GM21786 (cell line): ENCODE measurements around the gene HPSE2.

Experiments
- ATAC-seq: cut with Tn5 transposase; IDR thresholded peaks from one replicate; pipeline ENCODE4 v1.9.1; 2021; ENCODE audit not compliant: unreplicated experiment

Gene HPSE2

DNA sequence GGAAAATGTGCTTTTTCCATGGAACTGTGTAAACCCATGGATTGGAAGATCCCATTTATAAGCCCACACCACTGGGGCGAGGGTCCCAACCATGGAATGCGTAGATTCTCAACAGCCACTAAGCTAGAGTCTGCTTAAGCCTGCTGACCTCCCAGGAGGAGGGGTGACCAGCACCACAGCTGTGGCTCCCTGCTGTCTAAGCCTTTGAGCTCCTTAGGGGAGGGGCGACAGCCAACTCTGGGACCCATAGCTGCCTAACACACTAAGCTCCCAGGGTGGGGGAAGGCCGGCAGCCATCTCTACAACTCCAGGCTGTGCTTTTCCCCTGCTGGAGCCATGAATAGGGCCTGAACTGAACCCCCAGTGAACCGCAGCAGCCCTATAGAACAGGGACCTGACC, 539.1 kb downstream of the HPSE2 start:
- no peak for ATAC-seq

DNA sequence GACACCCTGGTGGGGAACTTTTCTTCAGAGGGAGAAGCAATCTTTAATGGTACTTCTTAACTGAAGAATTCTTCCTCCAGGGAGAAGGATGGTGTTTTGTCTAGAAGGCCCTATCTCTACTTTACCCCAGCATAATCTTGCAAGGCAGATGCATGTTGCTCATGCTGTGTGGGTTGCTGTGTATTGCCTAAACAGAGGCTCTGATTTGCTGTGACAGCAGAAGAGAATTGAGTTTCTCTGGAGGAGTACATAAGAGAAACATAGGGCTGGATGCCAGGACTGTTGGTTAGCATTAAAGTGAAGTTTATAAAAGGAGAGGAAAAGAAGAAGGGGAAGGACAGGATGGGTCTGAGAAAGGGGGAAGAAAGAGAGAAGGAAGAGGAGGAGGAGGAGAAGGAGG, 540.8 kb downstream of the HPSE2 start:
- ATAC-seq = no peak

DNA sequence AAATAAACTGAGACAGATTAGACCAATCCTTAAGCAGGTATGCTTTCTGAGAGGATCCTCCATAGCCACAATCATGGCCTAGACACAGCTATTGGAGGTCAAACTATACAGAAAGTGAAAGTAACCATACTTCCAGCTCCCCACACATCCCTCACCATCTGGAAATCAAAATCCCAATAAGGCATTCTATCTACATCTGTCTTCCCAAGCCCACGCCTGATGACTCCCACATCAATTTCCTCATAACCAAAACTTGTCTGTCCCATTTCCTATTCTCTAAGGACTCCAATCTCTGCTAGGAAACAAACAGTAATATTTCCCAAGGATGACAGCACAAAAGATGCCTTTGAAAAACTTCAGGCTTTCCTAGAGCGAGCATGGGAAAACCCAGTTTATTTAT, 541.6 kb downstream of the HPSE2 start:
- no peak for ATAC-seq

DNA sequence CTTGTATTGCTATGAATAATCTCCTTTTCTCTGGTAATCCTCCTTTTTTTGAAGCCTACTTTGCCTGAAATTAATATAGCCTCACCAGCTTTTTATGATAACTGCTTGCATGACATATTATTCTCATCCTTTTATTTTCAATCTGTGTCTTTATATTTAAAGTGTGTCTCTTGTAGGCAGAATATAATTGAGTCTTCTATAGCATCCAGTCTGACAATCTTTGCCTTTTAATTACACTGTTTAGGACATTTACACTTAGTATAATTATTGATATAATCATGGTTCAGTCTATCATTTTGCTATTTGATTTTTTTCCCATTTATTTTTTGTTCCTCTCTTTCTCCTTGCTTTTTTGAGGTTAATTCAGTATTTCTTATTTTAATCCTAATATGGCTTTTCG, 548.0 kb downstream of the HPSE2 start:
- ATAC-seq = no peak

DNA sequence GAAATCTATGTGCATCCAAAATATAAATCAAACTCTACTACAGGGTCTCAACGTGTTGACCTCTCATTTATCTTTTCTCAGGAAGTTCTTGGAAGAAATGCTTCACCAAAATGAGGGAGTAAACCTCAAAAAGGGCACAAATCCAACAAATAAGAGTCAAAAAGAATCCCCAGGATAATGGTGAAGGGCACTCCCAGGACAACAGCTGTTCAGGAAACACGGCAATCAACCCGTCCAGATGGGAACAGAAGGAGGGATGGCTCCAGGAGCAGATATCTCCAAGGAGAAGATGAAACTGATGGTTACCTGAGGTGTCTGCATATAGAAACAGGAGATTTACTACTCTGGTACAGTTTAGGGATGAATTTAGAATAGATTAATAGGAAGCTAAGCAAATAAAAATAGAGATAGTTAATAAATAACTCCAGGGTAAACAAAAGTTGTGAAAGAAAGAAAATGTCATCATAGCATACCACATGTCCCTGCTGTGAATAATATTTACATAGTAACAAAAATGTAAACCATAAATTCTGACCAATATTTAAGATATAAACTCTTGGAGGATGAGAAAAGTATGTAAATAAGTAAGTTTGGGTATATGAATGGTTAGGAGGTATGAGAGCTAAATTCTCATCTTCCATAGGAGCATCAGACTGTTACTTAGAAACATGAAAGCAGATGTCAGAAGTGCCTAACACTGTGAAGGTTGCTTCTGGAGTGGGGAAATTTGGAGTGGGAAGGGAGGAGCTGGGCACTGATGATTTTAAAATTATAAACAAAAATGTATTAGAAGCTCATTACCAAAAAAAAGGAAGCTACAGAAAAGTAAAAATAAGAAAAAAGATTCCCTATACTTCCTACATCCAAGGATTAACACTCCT, 551.4 kb downstream of the HPSE2 start:
- ATAC-seq = no peak

DNA sequence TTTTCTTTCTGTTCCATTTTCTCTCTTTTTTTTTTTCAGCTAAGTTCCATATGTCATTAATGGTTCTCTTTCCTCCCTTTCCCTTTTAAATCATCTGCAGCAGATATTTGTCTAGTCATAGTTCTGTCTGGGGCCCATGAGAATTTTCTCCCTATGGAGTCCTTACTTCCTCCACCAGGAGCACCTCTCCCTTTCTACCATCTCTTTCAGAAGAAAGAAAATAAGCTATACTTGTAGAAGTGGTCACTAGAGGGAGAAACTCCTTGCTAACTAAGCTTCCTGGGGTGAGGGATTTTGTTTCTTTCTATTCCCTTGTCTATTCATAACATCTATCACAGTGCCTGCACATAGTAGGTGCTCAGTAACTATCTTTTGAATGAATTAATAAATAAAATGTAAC, 558.8 kb downstream of the HPSE2 start:
- ATAC-seq = no peak

DNA sequence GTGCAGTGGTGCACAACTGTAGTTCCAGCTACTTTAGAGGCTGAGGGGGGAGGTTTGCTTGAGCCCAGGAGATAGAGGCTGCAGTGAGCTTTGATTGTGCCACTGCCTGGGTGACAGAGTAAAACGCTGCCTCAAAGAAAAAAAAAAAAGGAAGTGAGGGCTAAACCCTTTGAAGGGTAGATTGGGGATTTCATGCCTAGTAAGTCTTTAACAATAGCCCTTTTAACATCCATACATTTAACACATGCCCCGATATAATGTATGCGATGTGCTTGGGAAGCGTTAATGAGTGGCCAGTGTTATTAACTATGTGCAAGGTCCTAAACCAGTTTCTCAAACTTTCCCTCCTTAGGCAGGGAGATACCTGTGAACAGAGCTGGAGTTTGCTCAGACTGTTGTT, 559.8 kb downstream of the HPSE2 start:
- ATAC-seq = no peak

DNA sequence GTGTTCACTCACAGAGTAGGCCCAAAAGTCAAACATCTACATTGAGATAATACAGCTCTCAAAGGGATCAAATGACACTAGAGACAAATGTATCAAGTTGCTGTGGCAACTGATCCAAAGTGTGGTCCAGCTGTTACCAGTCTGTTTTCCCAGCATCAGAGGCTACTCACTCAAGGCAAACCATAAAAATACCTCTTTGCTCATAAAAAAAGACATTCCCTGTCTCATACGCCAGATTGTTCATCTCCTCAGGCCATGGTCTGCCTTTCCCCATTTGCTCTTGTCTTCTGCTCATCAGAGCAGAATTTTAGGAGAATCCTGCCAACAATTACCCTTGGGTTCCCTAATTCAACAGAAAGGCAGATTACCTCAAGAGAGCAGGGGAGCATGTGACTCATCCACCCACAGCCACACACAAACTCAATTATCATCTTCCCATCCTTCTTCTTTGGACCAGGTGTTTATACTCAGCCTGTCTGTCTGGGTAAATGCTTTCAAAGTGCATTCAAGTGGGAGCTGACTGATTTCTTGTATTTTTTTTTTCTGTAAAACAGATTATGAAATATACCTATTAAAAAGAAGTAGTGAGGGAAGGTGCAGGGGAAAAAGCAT, 562.4 kb downstream of the HPSE2 start:
- no peak for ATAC-seq

DNA sequence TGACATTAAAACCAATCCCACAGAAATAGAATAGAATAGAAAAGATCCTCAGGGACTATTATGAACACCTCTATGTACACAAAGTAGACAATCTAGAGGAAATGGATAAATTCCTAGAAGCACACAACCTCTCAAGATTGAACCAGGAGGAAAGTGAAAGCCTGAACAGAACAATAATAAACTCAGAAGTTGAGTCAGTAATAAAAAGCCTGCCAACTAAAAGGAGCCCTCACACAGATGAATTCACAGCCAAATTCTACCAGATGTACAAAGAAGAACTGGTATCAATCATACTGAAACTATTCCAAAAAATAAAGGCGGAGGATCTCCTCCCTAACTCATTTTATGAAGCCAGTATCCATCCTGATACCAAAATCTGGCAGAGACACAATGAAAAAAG, 568.6 kb downstream of the HPSE2 start:
- ATAC-seq = no peak

DNA sequence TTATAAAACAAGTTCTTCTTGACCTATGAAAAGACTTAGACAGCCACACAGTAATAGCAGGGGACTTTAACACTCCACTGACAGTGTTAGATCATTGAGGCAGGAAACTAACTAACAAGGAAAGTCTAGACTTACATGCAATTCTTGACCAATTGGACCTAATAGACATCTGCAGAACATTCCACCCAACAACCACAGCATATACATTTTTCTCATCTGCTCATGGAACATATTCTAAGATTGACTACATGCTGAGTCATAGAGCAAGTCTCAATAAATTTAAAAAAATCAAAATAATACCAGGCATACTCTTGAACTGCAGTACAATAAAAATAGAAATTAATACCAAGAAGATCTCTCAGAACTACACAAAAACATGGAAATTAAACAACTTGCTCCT, 569.4 kb downstream of the HPSE2 start:
- no peak for ATAC-seq

DNA sequence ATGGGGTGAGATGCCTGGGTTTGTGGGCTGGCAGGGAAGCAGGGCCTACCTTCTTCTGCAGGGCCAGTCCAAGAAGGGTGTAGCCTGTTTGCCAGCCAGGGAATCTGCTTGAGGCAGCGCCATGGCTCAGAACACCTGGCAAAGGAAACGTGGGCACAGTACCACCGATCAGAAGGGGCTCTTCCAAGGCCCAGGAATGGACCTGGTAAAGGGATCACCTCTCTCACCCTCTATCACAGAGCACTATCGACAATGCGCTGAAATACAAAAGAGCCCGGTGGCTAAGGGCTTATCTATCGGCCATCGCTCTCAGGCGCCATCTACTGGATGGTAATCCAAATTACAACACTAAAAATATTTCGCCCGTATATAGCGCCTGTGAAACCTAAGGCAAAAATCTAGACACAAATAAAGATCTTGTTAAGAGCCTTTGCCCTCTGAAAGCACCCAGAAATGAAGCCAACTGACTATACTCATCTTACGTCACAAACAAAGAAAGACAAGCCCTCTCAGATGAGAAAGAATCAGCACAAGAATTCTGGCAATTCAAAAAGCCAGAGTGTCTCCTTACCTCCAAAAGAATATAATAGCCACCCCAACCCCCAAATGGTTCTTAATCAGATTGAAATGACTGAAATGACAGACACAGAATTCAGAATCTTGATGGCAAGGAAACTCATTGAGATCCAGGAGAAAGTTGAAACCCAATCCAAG, 571.2 kb downstream of the HPSE2 start:
- no peak for ATAC-seq

DNA sequence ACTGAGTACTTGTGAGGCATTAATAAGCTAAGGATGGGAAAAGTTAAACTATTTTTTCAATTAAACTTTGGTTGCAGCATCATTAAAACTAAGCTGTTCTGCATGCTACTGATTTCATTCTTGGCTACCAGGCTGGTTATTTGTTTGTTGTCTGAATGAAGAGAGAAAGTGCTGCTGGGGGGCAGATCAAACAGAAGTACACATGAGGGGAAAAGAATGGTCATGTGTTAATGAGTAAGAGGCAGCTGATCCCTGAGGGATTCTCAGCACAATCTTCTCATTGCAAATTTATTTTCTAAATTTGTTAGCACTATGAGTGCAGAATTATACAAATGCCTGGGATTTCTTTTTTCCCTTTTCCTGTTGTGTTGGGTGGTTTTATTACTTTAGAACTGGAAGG, 575.7 kb downstream of the HPSE2 start:
- no peak for ATAC-seq

DNA sequence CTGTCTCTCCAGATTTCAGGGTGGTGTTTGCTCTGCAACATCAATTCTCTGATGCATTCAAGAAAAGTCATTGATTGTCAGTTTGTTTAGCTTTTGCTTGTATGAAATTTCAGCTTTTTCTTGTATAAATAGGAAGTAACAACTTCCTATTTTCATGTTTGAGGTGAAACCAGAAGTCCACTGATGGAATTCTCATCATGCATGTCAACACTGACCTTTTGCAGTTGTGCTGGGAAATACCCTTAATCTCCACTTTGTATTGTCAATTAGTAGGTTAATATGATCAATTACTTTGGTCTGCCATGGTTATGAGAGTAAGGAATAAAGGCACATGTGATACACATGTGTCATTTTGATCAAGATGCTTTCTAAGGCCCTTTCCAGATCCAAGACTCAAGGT, 580.2 kb downstream of the HPSE2 start:
- no peak for ATAC-seq

DNA sequence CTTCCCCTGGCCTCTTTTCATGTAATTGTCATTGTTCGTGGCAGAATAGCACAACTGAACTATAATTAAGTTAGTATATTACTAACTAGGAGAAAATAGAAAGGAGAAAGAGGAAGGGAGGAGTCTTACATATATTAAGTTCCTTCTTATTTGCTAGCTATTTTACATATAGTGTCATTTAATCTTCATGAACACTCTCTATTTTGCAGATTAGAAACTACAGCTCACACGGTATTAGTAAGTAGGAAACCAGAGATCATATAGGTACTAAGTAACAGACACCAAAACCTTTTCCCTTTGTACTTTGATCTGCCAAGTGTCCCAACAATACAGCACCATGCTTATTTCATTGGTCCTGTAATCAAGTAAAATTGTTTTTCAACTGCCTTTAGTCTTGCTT, 586.5 kb downstream of the HPSE2 start:
- no peak for ATAC-seq

DNA sequence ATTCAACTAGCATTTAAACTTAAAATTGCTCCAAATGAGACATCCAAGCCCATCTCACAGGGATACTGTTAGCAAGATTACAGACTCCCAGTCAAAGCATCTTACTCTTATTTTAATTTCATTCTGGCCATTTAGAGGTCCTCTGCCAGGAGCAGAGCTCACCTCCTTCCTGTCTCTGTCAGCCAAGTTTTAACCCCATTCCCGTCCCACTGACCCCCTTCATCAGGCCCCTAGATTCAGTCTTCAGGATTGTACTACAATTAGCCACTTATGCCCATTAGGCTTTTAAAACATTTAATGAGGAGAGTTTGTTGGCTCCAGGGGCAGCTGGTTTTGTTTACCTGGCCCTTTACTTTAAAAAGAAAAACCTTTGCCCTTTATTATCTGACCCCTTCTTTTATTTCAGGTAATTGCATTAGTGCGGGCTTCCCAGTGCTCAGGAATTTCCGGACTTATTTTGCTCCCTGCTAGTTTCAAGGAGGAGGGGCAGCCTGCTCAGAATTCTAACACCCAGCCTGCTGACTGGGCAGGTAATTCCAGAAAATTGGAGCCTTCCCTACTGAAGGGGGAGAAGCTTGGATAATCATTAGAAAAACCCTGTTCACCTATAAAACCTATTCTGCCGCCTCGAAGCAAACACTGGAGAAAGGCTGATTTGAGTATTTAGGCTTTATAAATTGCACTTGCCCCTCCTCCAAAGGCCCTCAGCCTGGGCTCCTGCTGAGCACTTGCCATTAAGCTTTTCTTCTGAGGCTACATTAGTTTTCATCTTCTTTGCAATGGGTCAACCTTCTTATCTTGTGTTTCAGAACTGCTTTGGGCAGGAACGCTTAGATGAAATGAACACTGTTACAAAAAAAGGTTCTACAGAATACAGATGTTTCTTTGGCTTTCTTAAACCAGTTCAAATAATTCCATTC, 588.4 kb downstream of the HPSE2 start:
- no peak for ATAC-seq

DNA sequence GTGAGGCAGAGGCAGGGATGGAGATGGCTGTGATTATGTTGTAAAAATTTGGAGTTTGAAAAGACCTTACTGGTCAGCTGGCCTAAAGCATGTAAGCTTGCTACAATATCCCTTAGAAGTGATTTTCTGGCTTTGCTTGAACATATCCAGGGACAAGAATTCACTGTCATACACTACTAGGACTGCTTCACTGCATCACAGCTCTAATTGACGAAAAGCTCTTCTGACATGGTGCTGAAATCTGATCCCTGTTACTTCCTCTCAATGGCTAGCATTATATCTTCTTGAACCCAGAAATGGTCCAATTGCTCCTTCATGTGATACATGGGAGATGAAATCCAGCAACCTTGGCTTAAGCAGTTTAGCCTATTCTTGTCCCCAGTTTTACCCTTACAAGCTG, 591.2 kb downstream of the HPSE2 start:
- ATAC-seq = no peak

DNA sequence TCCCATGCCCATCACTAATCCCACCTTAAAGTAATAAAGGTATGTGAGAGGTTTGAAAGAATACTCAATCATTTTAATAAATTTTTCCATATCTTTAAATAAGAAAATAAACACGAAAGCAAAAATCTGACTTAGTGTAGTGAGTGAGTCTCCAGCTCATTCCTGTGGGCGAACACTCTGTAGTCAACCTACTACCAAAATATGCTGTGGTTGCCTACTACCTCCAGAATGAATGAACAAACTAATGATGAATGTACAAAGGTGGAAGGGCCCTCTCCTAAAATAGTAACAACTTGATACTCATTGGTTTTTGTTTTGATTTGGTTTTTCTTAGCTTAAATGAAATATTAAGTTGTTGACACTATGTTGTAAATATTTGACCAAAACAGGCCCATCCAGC, 593.4 kb downstream of the HPSE2 start:
- ATAC-seq = no peak

DNA sequence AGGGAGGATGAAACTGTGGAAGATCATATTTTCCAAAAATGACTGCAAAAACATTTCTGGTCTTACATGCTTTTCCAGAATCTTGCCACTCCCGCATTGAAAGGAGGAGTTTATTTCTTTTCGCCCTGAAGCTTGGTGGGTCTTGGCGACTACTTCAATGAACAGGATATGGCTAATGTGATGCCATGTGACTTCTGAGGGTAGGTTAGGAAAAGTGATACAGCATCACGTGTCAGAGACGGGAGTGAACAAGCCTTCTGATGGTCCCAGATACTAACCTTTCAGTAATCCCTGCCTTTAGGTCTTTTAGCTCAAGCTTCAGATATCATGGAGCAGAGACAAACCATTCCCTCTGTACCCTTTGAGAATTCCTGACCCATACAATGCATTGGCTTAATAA, 596.7 kb downstream of the HPSE2 start:
- ATAC-seq = no peak

DNA sequence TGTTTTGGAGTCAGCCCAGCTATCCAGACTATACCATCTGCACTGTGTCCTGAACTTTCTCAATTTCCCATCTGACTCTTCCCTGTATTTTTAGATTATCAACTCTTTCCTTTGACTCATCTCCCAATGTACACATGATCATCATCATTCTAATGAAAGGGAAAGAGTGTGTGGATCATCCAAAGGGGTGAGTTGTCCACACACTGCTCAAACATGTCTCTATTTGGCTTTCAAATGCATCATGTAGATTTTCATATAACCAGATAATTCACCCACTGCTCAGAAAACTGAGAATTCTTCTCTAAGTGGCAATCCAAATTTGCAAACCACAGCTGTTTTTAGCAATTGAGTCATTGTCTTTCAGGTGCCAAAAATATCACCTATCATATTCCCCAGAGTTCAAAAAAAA, 598.7 kb downstream of the HPSE2 start:
- ATAC-seq = no peak

DNA sequence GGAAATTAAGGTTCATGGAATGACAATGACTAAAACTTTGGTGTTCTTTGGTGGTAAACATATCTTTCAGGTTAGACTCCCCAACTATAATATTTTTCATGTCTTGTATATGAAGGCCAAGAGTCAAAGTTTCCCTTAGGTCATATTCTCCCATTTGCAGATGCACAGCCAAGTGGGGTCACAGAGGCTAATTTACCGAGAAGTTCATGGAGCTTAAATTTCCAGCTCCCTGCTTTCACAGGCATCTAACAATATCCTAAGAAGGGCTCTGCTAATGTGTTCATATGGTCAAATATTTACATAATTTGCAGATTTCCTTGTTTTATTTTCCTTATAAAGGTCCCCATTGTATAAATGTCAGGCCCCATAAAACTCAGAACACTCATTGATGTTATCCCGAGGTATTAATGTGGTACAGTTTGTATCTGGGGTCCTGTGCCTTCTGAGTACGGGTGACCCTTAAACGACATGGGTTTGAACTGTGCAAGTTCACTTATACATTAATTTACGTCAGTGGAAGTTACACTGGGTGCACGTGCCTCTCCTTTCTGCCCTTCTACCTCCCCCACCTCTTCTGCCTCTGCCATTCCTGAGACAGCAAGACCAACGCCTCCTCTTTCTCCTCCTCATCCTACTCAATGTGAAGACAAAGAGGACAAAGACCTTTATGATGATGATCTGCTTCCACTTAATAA, 603.0 kb downstream of the HPSE2 start:
- no peak for ATAC-seq
